ENCODE results near the gene PPID. TPM values are rescaled to one million over a fixed set of nuclear protein-coding genes. Genes with fewer than 3 reads are reported as not detected.
"Not testable (repeated sequence)": the region's sequence is repeated elsewhere in the genome, so short reads cannot be mapped to it uniquely, and the experiment has no call there.

PPID gene
- total RNA-seq, 1 experiment from 2014 or later, result 28.2 TPM

DNA sequence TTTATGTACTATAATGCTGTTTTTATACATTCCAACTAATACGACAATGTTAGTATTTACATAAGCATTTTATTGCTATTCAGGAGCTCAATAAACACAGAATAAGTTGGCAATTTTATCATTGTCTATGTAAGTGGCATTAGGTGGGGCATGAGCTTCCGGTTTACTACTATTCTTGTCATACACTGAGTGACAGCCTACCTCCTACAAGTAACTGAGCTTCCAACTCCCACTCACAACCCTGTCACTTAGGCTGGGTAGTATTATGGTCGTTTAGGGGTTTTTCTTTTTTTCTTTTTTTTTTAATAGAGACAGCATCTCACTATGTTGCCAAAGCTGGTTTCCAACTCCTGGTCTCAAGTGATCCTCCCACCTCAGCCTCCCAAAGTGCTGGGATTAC lies 7.4 kb downstream of the PPID start:
- ChIA-PET POLR2A (ENCODE audit: unreplicated experiment) (no interaction called here), CTCF (no interaction called here)
- no peak overlapping the region for H3K4me3 ChIP-seq
- H3K36me3 ChIP-seq (ENCODE audit: low read depth), result peaks cover 22% of the 10 kb centered on the region
- no peak overlapping the region for H2AFZ ChIP-seq
- no peak for DNase-seq
- H3K9me3 ChIP-seq (ENCODE audit: insufficient read depth, low read depth), result no peaks in the 10 kb centered on the region
- H3K9me2 ChIP-seq (ENCODE audit: insufficient read depth), result no peaks in the 10 kb centered on the region
- H3K79me2 ChIP-seq (ENCODE audit: low read depth), result no peaks in the 10 kb centered on the region
- no peak overlapping the region for H3K4me2 ChIP-seq
- no peaks in the 10 kb centered on the region; the same call in 1 of the 2 replicates for H3F3A ChIP-seq (ENCODE audit: insufficient read depth, low read depth)
- H4K20me1 ChIP-seq (ENCODE audit: insufficient read depth), result no peaks in the 10 kb centered on the region
- H3K27ac ChIP-seq, result no peak overlapping the region
- no peaks in the 10 kb centered on the region for H3K27me3 ChIP-seq (ENCODE audit: insufficient read depth, low read depth)
- no peaks in the 10 kb centered on the region for H3K4me1 ChIP-seq (replicated peaks; ENCODE audit: insufficient read depth)
- intact Hi-C loops (cut with micrococcal nuclease; ENCODE audit: unreplicated experiment), result no loop called here
- no TSS peak for BruUV-seq (replicated peaks)
- TF ChIP-seq, protein P1, sequence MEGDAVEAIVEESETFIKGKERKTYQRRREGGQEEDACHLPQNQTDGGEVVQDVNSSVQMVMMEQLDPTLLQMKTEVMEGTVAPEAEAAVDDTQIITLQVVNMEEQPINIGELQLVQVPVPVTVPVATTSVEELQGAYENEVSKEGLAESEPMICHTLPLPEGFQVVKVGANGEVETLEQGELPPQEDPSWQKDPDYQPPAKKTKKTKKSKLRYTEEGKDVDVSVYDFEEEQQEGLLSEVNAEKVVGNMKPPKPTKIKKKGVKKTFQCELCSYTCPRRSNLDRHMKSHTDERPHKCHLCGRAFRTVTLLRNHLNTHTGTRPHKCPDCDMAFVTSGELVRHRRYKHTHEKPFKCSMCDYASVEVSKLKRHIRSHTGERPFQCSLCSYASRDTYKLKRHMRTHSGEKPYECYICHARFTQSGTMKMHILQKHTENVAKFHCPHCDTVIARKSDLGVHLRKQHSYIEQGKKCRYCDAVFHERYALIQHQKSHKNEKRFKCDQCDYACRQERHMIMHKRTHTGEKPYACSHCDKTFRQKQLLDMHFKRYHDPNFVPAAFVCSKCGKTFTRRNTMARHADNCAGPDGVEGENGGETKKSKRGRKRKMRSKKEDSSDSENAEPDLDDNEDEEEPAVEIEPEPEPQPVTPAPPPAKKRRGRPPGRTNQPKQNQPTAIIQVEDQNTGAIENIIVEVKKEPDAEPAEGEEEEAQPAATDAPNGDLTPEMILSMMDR (conservative IDR thresholded peaks at IDR 0.05), result no peak
- no peak for TF ChIP-seq EZH2 (IDR thresholded peaks at IDR 0.05; ENCODE audit: low read depth)

DNA sequence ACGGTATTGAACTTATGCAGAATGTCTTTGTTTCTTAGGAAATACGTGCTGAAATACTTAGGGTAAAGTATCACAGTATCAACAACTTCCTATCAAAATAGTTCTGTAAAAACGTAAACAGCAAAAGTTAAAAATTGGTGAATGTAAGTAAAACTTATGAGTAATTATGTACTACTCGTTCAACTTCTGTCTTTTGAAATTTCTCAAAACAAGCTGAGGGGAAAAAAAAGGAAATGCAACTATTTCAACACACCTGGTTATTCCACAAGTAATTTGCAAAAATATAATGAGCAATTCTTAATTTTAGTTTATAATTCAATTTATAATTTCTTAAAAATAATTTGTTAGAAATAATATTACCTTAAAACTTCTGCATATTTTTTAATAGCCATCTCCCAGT lies 8.3 kb downstream of the PPID start:
- intact Hi-C loops (cut with micrococcal nuclease; ENCODE audit: unreplicated experiment), result loop anchor here (5.0 kb wide), 1 partner anchor 487 kb away; no protein-coding TSS in a partner anchor
- no peak for DNase-seq
- H3F3A ChIP-seq (ENCODE audit: insufficient read depth, low read depth), result no peaks in the 10 kb centered on the region
- POLR2A ChIA-PET (ENCODE audit: unreplicated experiment), result no interaction called here
- H3K9me2 ChIP-seq (ENCODE audit: insufficient read depth), result no peaks in the 10 kb centered on the region
- H3K27ac ChIP-seq, result no peak overlapping the region
- CTCF ChIA-PET, result interaction anchor here (0.5 kb wide), 1 partner anchor 92 kb away, joined by 5 read pairs; no protein-coding TSS in a partner anchor
- H2AFZ ChIP-seq, result no peak overlapping the region
- TF ChIP-seq, protein P1 (conservative IDR thresholded peaks at IDR 0.05), result no peak
- no peak for TF ChIP-seq EZH2 (IDR thresholded peaks at IDR 0.05; ENCODE audit: low read depth)
- H3K4me2 ChIP-seq, result no peak overlapping the region
- BruUV-seq (replicated peaks), result no TSS peak
- peaks cover 22% of the 10 kb centered on the region for H3K36me3 ChIP-seq (ENCODE audit: low read depth)
- no peaks in the 10 kb centered on the region for H3K27me3 ChIP-seq (ENCODE audit: insufficient read depth, low read depth)
- H3K4me3 ChIP-seq, result no peak overlapping the region
- H3K79me2 ChIP-seq (ENCODE audit: low read depth), result no peaks in the 10 kb centered on the region
- H3K4me1 ChIP-seq (replicated peaks; ENCODE audit: insufficient read depth), result no peaks in the 10 kb centered on the region
- H4K20me1 ChIP-seq (ENCODE audit: insufficient read depth), result no peaks in the 10 kb centered on the region
- H3K9me3 ChIP-seq (ENCODE audit: insufficient read depth, low read depth), result no peaks in the 10 kb centered on the region

DNA sequence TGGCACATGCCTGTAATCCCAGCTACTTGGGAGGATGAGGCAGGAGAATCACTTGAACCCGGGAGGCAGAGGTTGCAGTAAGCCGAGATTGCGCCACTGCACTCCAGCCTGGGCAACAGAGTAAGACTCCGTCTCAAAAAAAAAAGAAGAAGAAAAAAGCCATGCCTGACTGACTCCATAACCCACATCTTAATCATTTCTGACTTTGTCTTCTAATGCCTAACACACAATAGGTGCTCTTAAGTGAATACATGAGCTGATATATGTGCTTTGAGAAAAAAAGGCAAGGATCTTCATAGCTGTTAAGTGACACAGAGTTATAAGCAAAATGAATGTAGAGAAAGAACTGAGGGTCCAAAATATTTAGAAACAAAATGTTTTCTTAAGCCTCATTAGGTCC lies 10.6 kb downstream of the PPID start:
- H3K4me3 ChIP-seq; BruUV-seq (replicated peaks); H3F3A ChIP-seq (ENCODE audit: insufficient read depth, low read depth); H3K79me2 ChIP-seq (ENCODE audit: low read depth); H4K20me1 ChIP-seq (ENCODE audit: insufficient read depth); H3K9me2 ChIP-seq (ENCODE audit: insufficient read depth); H3K27ac ChIP-seq; H3K4me1 ChIP-seq (replicated peaks; ENCODE audit: insufficient read depth); POLR2A ChIA-PET (ENCODE audit: unreplicated experiment); H2AFZ ChIP-seq; H3K9me3 ChIP-seq (ENCODE audit: insufficient read depth, low read depth); DNase-seq; CTCF ChIA-PET; H3K27me3 ChIP-seq (ENCODE audit: insufficient read depth, low read depth); H3K4me2 ChIP-seq: not testable (repeated sequence)
- peaks cover 15% of the 10 kb centered on the region for H3K36me3 ChIP-seq (ENCODE audit: low read depth)
- intact Hi-C loops (cut with micrococcal nuclease; ENCODE audit: unreplicated experiment), result loop anchor here (5.0 kb wide), 1 partner anchor 490 kb away; no protein-coding TSS in a partner anchor

DNA sequence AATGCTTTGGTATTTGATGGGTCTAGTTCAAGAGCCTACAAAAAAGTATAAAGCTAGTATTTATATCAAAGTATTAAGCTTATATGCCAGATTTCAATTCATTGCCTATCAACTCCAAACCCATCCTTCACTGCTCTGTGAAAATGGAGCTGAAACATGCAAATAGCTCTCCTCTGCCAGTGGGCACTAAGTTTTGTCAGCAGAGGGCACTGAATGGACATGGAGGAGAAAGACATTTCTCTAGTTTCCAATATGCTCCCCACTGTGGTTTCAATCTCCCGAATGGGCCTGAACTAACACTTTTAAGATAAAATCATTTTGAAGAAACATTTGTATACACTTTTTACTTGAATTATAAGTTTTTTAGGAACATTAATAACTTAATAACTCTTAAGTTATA lies 12.4 kb downstream of the PPID start:
- peaks cover 12% of the 10 kb centered on the region for H3K36me3 ChIP-seq (ENCODE audit: low read depth)
- H3K27ac ChIP-seq, result no peak overlapping the region
- no peaks in the 10 kb centered on the region for H3K9me2 ChIP-seq (ENCODE audit: insufficient read depth)
- H3K4me1 ChIP-seq (replicated peaks; ENCODE audit: insufficient read depth), result no peaks in the 10 kb centered on the region
- intact Hi-C loops (cut with micrococcal nuclease; ENCODE audit: unreplicated experiment), result loop anchor here (5.0 kb wide), 1 partner anchor 491 kb away; no protein-coding TSS in a partner anchor
- POLR2A ChIA-PET (ENCODE audit: unreplicated experiment), result interaction anchor here (0.6 to 0.7 kb wide), 2 partner anchors 42 to 650 kb away, joined by 5 to 7 read pairs; no protein-coding TSS in a partner anchor
- CTCF ChIA-PET, result interaction anchor here (0.6 kb wide), 1 partner anchor 1418 kb away, joined by 3 read pairs; no protein-coding TSS in a partner anchor
- no TSS peak for BruUV-seq (replicated peaks)
- no peak for DNase-seq
- no peak overlapping the region for H3K4me3 ChIP-seq
- no peak overlapping the region for H2AFZ ChIP-seq
- TF ChIP-seq, protein P1 (conservative IDR thresholded peaks at IDR 0.05), result no peak; the same call in 1 of the 2 replicates
- TF ChIP-seq EZH2 (IDR thresholded peaks at IDR 0.05; ENCODE audit: low read depth), result no peak
- no peaks in the 10 kb centered on the region for H3F3A ChIP-seq (ENCODE audit: insufficient read depth, low read depth)
- H4K20me1 ChIP-seq (ENCODE audit: insufficient read depth), result no peaks in the 10 kb centered on the region
- H3K4me2 ChIP-seq, result no peak overlapping the region
- H3K27me3 ChIP-seq (ENCODE audit: insufficient read depth, low read depth), result no peaks in the 10 kb centered on the region
- no peaks in the 10 kb centered on the region for H3K79me2 ChIP-seq (ENCODE audit: low read depth)
- no peaks in the 10 kb centered on the region for H3K9me3 ChIP-seq (ENCODE audit: insufficient read depth, low read depth)
